ENCODE measurements around the gene C2CD4D. TPM values are rescaled to one million over a fixed set of nuclear protein-coding genes. Genes with fewer than 3 reads are reported as not detected.
A peak's percentile ranks its signal among the peaks of the same experiment; 100 is the strongest.
"Not testable (repeated sequence)": the region's sequence is repeated elsewhere in the genome, so short reads cannot be mapped to it uniquely, and the experiment has no call there.

The C2CD4D gene
- total and polyA plus RNA-seq, 2 donors (not counting 1 experiment from before 2014, with no cell fraction given): 0.07 TPM; not detected in 1

DNA sequence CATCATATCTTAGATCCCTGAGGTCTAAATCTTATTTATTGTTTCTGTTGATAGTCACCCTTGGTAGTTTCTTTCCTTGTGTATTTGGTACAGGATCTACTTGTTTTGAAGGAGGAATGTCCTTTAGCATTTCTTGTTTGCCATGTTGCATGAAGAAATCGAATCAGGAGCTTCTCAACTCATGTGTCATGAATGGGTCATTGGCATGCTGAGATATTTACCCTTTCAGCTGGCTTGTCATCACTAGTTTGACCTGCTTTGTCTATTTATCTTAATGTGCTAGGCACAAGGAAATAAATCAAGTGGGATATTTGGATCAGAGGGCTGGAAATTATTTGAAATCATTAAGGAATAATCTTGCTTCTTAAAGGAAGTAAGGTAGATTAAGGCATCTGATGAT lies 45.9 kb upstream of the C2CD4D start:
- ChIA-PET POLR2A (no interaction called here), CTCF (interaction anchor here (8.9 kb wide), 1 partner anchor 116 kb away, joined by 115 read pairs; no protein-coding TSS in a partner anchor)
- Histone ChIP-seq H2AFZ (ENCODE audit: insufficient read depth, low read depth, low read length, poor library complexity, severe bottlenecking) (no peak overlapping the region), H3K4me2 (replicated peaks; ENCODE audit: low read depth, low read length, poor library complexity, severe bottlenecking) (no peak overlapping the region), H3K79me2 (ENCODE audit: control insufficient read depth, insufficient read depth, low read length) (no peaks in the 10 kb centered on the region), H3K36me3 (replicated peaks in 1 of 2; ENCODE audit: control extremely low read depth in 1 of 2, control insufficient read depth in 1 of 2, extremely low read depth in 1 of 2, insufficient read depth in 2 of 2, low read length in 1 of 2) (peaks cover 0 to 3% of the 10 kb centered on the region in 2 experiments), H3K4me1 (ENCODE audit: control insufficient read depth in 2 of 2, insufficient read depth in 2 of 2, low read length in 2 of 2) (peaks cover 6 to 8% of the 10 kb centered on the region in 2 donors), H3K27ac (ENCODE audit: low read length in 2 of 2) (no peak overlapping the region), H4K20me1 (ENCODE audit: control insufficient read depth, insufficient read depth, low read length, poor library complexity, severe bottlenecking) (no peaks in the 10 kb centered on the region), H3K9ac (ENCODE audit: low read length) (no peak overlapping the region), H3K9me3 (ENCODE audit: control extremely low read depth in 1 of 3, control insufficient read depth in 2 of 3, insufficient read depth in 1 of 3, low read length in 2 of 3) (no peaks in the 10 kb centered on the region), H3K27me3 (replicated peaks in 1 of 4; ENCODE audit: control extremely low read depth in 1 of 4, control insufficient read depth in 3 of 4, insufficient read depth in 4 of 4, low read length in 3 of 4) (no peaks in the 10 kb centered on the region), H3K4me3 (ENCODE audit: control extremely low read depth in 1 of 5, extremely low read depth in 1 of 5, insufficient read depth in 1 of 5, low read depth in 2 of 5, low read length in 4 of 5) (no peak overlapping the region)
- Mint-ChIP-seq H3K9me3 (ENCODE audit: insufficient read depth) (no peaks in the 10 kb centered on the region), H3K4me3 (no peak overlapping the region), H3K27ac (peak overlapping the region; percentile 50), H3K27me3 (no peaks in the 10 kb centered on the region), H3K4me1 (peaks cover 9% of the 10 kb centered on the region)
- ATAC-seq (ENCODE audit: low read depth) (no peak), DNase-seq (no peak)
- intact Hi-C loops (cut with micrococcal nuclease): loop anchor here (5.0 kb wide), 1 partner anchor 47 kb away; no protein-coding TSS in a partner anchor
- WGBS (ENCODE audit: insufficient coverage): 100% methylated on average over 1 of the region's 1 CpG
- TF ChIP-seq, protein P1, sequence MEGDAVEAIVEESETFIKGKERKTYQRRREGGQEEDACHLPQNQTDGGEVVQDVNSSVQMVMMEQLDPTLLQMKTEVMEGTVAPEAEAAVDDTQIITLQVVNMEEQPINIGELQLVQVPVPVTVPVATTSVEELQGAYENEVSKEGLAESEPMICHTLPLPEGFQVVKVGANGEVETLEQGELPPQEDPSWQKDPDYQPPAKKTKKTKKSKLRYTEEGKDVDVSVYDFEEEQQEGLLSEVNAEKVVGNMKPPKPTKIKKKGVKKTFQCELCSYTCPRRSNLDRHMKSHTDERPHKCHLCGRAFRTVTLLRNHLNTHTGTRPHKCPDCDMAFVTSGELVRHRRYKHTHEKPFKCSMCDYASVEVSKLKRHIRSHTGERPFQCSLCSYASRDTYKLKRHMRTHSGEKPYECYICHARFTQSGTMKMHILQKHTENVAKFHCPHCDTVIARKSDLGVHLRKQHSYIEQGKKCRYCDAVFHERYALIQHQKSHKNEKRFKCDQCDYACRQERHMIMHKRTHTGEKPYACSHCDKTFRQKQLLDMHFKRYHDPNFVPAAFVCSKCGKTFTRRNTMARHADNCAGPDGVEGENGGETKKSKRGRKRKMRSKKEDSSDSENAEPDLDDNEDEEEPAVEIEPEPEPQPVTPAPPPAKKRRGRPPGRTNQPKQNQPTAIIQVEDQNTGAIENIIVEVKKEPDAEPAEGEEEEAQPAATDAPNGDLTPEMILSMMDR (IDR thresholded peaks at IDR 0.05): no peak
- TF ChIP-seq EZH2 (IDR thresholded peaks at IDR 0.05; ENCODE audit: borderline replicate concordance, insufficient read depth, low read depth, low read length, poor library complexity, severe bottlenecking): no peak

- H3K9me3 ChIP-seq (ENCODE audit: control extremely low read depth in 1 of 3, control insufficient read depth in 2 of 3, insufficient read depth in 1 of 3, low read length in 2 of 3); H3K4me1 ChIP-seq (ENCODE audit: control insufficient read depth in 2 of 2, insufficient read depth in 2 of 2, low read length in 2 of 2); H3K4me1 Mint-ChIP-seq; H4K20me1 ChIP-seq (ENCODE audit: control insufficient read depth, insufficient read depth, low read length, poor library complexity, severe bottlenecking); H3K27me3 Mint-ChIP-seq; H3K27ac ChIP-seq (ENCODE audit: low read length in 2 of 2); H3K4me3 Mint-ChIP-seq; ATAC-seq (ENCODE audit: low read depth); H3K4me3 ChIP-seq (ENCODE audit: control extremely low read depth in 1 of 5, extremely low read depth in 1 of 5, insufficient read depth in 1 of 5, low read depth in 2 of 5, low read length in 4 of 5); DNase-seq; H3K27me3 ChIP-seq (replicated peaks in 1 of 4; ENCODE audit: control extremely low read depth in 1 of 4, control insufficient read depth in 3 of 4, insufficient read depth in 4 of 4, low read length in 3 of 4); H3K79me2 ChIP-seq (ENCODE audit: control insufficient read depth, insufficient read depth, low read length); H3K9ac ChIP-seq (ENCODE audit: low read length); H3K9me3 Mint-ChIP-seq (ENCODE audit: insufficient read depth); H3K36me3 ChIP-seq (replicated peaks in 1 of 2; ENCODE audit: control extremely low read depth in 1 of 2, control insufficient read depth in 1 of 2, extremely low read depth in 1 of 2, insufficient read depth in 2 of 2, low read length in 1 of 2); POLR2A ChIA-PET; H3K4me2 ChIP-seq (replicated peaks; ENCODE audit: low read depth, low read length, poor library complexity, severe bottlenecking); H2AFZ ChIP-seq (ENCODE audit: insufficient read depth, low read depth, low read length, poor library complexity, severe bottlenecking); H3K27ac Mint-ChIP-seq: not testable (repeated sequence)
- CTCF ChIA-PET: interaction anchor here (0.9 to 8.9 kb wide), 3 partner anchors 49 to 117 kb away, joined by 3 to 115 read pairs (median 9); no protein-coding TSS in a partner anchor
- intact Hi-C loops (cut with micrococcal nuclease): loop anchor here (5.0 kb wide), 1 partner anchor 47 kb away; no protein-coding TSS in a partner anchor
- WGBS (ENCODE audit: insufficient coverage): 100% methylated on average over 1 of the region's 5 CpGs
Observed at GRCh38 chr1:151884879-151885278, 45.3 kb upstream of the C2CD4D start.

DNA sequence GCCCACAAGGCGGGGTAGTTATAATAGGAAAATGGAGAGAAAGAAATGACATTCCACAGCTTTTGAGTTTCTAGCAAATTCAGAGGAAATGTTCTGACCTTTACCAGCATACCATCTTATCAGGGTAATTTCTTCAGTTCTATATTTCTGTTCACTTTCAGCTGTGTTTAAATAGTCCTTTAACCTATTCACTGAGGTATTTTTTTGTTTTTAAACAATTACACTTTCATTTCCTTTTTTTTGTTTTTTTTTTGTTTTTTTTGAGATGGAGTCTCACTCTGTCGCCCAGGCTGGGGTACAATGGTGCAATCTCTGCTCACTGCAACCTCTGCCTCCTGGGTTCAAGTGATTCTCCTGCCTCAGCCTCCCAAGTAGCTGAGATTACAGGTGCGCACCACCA lies 44.8 kb upstream of the C2CD4D start:
- CTCF ChIA-PET: interaction anchor here (0.8 to 1.6 kb wide), 4 partner anchors 12 to 117 kb away, joined by 3 to 9 read pairs (median 4); no protein-coding TSS in a partner anchor
- H3K79me2 ChIP-seq (ENCODE audit: control insufficient read depth, insufficient read depth, low read length); POLR2A ChIA-PET; intact Hi-C loops (cut with micrococcal nuclease); DNase-seq; H3K27me3 Mint-ChIP-seq; ATAC-seq (ENCODE audit: low read depth); H3K27me3 ChIP-seq (replicated peaks in 1 of 4; ENCODE audit: control extremely low read depth in 1 of 4, control insufficient read depth in 3 of 4, insufficient read depth in 4 of 4, low read length in 3 of 4); H3K4me3 ChIP-seq (ENCODE audit: control extremely low read depth in 1 of 5, extremely low read depth in 1 of 5, insufficient read depth in 1 of 5, low read depth in 2 of 5, low read length in 4 of 5); H3K9me3 ChIP-seq (ENCODE audit: control extremely low read depth in 1 of 3, control insufficient read depth in 2 of 3, insufficient read depth in 1 of 3, low read length in 2 of 3); H3K27ac ChIP-seq (ENCODE audit: low read length in 2 of 2); H4K20me1 ChIP-seq (ENCODE audit: control insufficient read depth, insufficient read depth, low read length, poor library complexity, severe bottlenecking); H3K9me3 Mint-ChIP-seq (ENCODE audit: insufficient read depth); H3K4me1 Mint-ChIP-seq; H3K4me3 Mint-ChIP-seq; H3K9ac ChIP-seq (ENCODE audit: low read length); H3K36me3 ChIP-seq (replicated peaks in 1 of 2; ENCODE audit: control extremely low read depth in 1 of 2, control insufficient read depth in 1 of 2, extremely low read depth in 1 of 2, insufficient read depth in 2 of 2, low read length in 1 of 2); H3K4me1 ChIP-seq (ENCODE audit: control insufficient read depth in 2 of 2, insufficient read depth in 2 of 2, low read length in 2 of 2): not testable (repeated sequence)
- Histone ChIP-seq H3K4me2 (replicated peaks; ENCODE audit: low read depth, low read length, poor library complexity, severe bottlenecking) (peak overlapping the region; percentile 41), H2AFZ (ENCODE audit: insufficient read depth, low read depth, low read length, poor library complexity, severe bottlenecking) (peak overlapping the region; percentile 10)
- peak overlapping the region; percentile 10 for H3K27ac Mint-ChIP-seq
- no CpG with 5 or more reads among the region's 3 CpGs for WGBS (ENCODE audit: insufficient coverage)
